ENCODE data around the gene KCNJ15.
"Not testable (repeated sequence)": the region's sequence is repeated elsewhere in the genome, so short reads cannot be mapped to it uniquely, and the experiment has no call there.

KCNJ15 gene

DNA sequence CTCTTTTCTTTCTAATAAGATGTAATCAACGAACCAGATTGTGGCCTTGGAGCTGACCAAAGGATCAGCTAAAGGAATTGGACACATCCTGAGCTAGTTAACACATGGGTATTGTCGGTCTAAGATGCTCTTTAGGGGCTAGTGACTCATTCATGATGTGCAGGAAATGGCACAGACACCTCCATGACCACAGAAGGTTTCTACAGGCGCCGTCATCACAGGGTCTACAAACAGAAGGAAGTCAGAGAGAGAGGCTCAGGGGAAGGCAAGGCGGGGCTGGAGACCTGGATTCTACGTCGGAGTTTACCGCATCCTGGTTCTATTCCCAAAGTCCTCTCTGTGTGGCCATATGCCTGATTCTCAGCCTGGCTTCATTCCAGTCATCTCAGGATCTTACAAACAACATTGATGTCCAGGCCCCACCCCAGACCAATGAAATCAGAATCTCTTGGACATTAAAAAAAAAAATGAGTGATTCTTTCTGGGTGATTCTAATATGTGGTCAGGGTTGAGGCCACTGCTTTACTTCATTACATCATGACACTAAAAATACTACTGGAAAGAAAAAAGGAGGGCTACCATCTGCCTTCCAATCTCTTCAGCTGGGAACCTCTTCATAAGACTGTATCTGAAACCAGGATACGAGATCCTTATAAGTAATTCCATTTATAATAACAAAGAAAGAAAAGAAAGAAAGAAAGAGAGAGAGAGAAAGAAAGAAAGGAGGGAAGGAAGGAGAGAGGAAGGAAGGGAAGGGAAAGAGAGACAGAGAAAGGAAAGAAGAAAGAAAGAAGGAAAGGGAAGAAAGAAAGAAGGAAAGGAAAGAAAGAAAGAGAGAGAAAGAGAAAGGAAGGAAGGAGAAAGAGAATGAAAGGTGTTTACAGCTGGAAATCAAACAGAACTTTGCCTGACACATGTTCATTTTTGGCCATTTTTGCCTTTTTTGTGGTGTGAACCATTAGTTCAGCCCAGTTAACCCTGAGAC is 11.6 kb upstream of the KCNJ15 start:
- peak; percentile 88 for DNase-seq (ENCODE audit: low read depth, low spot score)

DNA sequence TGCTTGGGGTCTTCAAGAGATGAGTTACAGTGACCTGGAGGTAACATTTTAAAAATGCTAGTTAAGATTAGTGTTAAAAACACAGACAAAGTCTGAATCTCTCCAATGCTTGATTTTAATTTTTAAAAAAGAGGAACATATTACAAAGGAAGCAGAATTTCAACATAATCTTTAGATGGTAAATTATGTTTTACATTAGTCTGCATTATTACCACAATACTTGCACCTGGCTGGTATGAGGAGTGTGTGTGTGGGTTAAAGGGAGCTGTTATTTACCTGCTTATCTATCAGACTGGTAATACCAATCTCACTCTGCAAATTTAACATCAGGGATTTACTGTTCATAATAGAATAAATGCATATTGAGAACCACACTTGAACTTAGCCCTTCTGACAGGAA is 10.3 kb upstream of the KCNJ15 start:
- DNase-seq (ENCODE audit: low read depth, low spot score): no peak

DNA sequence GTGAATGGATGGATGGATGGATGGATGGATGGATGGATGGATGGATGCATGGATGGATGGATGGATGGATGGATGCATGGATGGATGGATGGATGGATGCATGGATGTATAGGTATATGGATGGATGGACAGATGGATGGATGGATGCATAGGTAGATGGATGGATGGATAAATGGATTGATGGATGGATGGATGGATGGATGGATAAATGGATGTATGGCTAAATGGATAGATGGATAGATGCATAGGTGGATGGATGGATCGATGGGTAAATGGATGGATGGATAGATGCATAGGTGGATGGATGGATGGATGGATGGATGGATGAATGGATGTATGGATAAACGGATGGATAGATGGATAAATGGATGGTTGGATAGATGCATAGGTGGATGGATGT is 9.7 kb upstream of the KCNJ15 start:
- DNase-seq (ENCODE audit: low read depth, low spot score): not testable (repeated sequence)

GRCh38 chr21:38247738-38248510 is 8.9 kb upstream of the KCNJ15 start:
- no peak for DNase-seq (ENCODE audit: low read depth, low spot score)

DNA sequence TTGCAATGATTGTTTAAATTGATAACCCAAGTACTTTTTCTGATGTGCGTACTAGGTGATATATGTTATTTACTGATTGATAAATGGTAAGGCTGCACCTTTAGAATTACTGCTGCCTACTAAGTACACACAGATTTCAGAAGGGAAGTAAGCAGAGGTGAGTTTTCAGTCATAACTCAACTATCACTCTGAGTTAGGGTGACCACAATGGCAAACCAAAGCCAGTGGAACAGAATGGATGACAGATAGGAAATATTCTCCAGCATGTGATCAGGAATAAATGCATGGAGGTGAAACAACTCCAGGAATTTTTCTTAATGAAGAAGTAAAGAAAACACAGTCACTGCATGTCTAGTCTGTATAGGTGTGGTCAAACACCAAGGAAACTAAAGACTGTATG is 7.5 kb upstream of the KCNJ15 start:
- DNase-seq (ENCODE audit: low read depth, low spot score): no peak

GRCh38 chr21:38249696-38250278 is 7.0 kb upstream of the KCNJ15 start:
- DNase-seq (ENCODE audit: low read depth, low spot score): no peak

DNA sequence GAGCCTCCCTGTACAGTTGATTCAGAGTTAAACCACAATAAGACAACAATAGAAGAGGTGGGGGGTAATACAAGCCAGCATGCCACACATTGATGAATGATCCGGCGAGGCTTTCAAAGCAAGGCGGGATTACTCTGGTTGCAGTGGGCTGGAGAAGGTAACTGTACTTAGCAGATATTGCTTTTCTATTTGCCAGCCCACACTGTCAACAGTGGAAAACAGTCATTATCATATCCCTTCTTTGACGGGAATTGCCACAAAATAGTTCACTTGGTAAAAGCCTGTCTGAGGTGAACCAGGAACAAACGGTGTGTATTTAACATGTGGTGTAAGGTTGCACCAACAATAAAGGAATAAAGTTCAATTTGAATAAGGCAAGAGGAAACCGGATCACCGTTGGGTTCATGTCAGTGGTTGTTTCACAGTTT is 5.8 kb upstream of the KCNJ15 start:
- DNase-seq (ENCODE audit: low read depth, low spot score): peak; percentile 72

DNA sequence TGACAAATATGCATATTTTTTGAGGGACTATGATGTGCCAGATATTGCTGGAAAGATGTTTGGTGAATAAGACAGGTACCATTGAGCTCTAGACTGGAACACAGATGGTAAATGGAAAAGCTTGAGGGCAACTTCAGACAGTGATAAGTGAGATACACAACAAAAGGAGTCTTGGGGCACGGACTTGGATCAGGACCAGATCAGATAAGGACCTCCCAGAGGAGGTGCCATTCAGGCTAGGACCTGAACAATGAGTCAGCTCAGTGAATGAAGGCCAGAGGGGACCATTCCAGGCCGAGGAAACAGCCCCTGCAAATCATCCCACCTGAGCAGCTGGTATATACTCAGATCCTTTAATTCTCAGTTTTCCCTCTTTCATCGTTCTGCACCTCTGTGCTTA is 1.8 kb upstream of the KCNJ15 start:
- no peak for DNase-seq (ENCODE audit: low read depth, low spot score)

- DNase-seq (ENCODE audit: low read depth, low spot score): no peak
These were observed 1.1 kb upstream of the KCNJ15 start for GRCh38 chr21:38255571-38256117.

DNA sequence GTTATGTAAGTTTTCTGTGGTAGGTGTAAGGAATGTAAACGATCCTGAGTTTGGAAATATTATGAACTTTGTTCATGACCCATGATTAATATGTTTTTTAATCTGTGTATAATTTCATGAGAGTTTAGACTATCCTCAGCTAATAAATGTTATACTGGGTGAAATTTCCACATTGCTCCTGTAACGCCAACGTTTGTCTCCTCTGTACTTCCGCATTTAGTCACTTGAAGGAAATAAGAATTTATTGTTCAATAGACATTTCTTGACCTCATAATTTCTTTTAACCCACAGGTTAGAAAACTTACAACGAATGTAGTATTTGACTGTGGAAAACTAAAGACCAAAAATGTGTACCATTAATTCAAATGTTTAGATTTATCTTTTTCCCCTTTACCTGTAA is 876 bp downstream of the KCNJ15 start:
- DNase-seq (ENCODE audit: low read depth, low spot score): no peak

GRCh38 chr21:38258521-38259485 is 2.0 kb downstream of the KCNJ15 start:
- DNase-seq (ENCODE audit: low read depth, low spot score): peak; percentile 54

DNA sequence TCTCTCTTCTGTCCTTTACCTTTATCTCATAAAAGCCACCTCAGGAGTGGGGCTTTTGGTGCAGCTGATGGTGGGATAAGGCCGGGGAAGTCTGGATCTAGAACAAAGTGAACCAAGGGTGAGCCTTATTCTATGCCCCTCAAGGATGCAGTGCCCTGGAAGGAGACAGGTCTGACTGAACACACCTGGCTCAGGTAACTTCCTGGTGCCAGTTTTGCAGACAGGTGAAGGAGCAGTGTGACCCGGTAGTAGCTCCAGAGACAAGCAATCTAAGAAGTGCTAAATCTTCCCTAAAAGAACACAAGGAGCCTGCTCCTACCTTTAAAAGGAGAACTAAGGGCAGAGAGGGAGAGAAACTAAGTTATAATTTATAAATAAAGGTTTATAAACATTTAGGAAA is 2.9 kb downstream of the KCNJ15 start:
- DNase-seq (ENCODE audit: low read depth, low spot score): no peak

DNA sequence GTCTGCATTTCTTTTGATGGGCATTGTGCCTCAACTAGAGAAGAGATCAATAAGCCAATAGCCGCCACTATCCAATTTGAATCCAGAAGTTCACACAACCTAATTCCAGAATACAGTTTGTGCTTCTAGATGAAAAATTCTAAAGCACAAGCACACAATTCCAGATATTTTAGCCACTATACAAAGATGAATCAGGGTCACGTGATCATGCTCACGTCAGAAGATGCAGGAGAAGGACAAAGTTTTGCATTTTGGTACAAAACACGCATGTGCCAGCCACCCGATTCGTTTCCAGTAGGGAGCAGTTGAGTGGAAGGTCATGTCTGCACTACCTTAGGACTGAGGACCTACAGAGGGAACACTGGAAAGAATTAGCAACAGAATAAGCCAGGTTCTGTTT is 3.6 kb downstream of the KCNJ15 start:
- DNase-seq (ENCODE audit: low read depth, low spot score): no peak

DNA sequence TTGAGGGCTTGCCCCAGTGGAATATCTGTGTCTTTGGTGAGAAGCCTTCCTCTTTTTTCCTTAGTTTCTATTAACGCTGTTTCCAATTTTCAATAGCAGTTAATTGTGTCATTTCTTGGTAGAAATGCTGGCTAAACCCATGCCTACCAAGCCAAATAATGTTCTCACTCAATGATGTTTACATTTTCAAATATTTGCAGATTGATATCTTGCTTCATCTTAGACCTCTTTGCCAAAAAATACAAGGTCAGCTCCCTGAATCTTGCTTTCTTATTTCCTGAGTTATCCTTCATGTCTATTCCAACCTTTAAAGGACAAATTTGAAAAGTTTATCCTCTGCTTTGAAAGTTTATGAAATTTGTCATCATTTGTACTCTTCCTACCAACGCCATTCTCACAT is 5.1 kb downstream of the KCNJ15 start:
- DNase-seq (ENCODE audit: low read depth, low spot score): no peak

DNA sequence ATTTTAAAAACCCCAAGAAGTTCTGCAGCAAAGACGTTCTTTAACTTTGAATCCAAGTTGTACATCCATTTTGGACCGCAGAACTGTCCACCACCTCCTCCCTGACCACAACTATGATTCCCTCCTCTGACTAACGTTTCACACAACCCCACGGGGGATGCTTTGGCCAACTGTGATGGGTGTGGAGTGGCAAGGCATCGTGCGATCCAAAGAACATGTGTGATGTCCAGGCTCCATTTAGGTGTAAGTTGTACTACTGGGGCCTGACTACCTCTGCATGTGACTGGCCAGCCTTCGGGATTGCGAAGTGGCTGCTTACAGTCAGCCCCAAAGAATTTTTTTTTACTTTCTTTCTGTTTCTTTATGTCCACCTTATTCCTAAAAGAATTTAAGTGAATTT is 6.7 kb downstream of the KCNJ15 start:
- DNase-seq (ENCODE audit: low read depth, low spot score): peak; percentile 54

DNA sequence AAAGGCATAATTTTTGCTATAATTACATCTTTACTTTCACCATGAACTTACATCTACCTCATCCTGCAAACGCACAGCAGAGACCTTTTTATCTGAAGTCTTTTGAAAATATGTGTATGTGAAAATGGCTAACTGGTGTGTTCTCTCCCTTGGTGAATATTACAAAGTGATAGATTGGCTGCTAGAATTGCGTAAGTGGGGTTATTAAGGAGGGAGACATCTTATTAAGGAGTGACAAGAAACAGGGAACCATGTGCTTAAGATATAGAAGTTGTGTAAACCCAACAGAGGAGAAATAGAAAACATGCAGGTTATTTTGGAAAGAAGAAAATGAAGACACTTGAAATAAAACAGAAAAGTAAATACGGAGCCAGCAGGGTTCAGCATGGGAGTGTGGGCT is 7.8 kb downstream of the KCNJ15 start:
- DNase-seq (ENCODE audit: low read depth, low spot score): no peak

- no peak for DNase-seq (ENCODE audit: low read depth, low spot score)
These were observed 8.4 kb downstream of the KCNJ15 start for GRCh38 chr21:38265166-38265565.

DNA sequence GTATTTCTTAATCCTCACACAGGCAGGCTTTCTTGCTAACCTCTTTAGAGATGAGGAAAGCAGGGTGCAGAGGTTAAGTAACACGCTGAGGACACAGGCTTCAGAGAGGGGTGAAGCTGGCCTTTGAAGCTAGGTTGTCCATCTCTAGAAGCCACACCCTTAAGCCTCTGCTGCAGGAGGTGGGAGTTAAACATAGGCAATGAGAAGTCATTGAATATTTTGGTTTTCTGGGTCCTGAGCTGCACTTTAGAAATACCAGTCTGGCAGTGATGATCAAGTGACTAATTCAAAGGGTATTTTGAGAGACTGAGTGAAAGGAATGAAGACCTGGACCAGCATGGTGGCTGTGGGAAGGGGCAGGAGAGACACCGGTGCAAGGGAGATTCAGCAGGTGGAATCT is 9.9 kb downstream of the KCNJ15 start:
- peak; percentile 50 for DNase-seq (ENCODE audit: low read depth, low spot score)

DNA sequence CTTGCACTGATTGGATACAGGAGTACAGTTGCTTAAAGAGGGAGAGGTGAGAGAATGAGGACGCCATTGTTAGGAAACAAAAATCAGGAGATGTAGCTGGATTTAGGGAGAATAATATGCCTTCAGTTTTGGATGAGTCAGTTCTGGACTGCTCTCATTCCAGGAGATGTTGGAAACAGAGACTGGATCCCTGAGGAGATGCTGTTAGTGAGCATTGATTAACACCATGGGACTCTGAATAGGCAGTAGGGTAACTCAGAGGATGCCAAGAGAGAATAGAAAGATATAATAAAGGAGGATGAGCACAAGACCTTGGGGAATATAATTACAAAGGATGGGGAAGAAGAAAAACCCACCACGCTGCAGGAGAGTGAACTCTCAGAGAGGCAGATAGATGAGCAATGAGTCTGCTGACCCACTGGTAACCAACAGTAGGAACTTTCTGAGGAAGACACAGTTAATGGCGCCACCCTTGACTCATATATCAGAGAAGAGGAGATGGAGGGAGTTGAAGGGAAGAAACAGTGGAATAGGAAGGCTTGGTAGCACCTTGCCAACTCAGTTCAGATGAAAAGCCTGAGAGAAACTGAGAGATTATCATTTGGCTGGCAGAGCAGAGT is 10.5 kb downstream of the KCNJ15 start:
- no peak for DNase-seq (ENCODE audit: low read depth, low spot score)

All from astrocyte of the hippocampus (primary cell).